Measurements from ENCODE around the gene MAT2B.

MAT2B gene

GRCh38 chr5:163532171-163533084 is 27.0 kb downstream of the MAT2B start:
- TF ChIP-seq FOXP2 (optimal IDR thresholded peaks at IDR 0.05; ENCODE audit: borderline replicate concordance, extremely low read depth, extremely low read length, insufficient read depth), result no peak
- no peak for TF ChIP-seq POLR2AphosphoS5 (IDR thresholded peaks at IDR 0.05; ENCODE audit: low read depth, low read length)
- TF ChIP-seq REST (IDR thresholded peaks at IDR 0.05; ENCODE audit: insufficient read depth in 1 of 2, low read depth in 2 of 2, low read length in 2 of 2), result no peak
- no peak for TF ChIP-seq SIN3A (IDR thresholded peaks at IDR 0.05; ENCODE audit: borderline replicate concordance, insufficient read depth, low read length)
- no peak for TF ChIP-seq TAF1 (IDR thresholded peaks at IDR 0.05; ENCODE audit: borderline replicate concordance, insufficient read depth, low read length)

DNA sequence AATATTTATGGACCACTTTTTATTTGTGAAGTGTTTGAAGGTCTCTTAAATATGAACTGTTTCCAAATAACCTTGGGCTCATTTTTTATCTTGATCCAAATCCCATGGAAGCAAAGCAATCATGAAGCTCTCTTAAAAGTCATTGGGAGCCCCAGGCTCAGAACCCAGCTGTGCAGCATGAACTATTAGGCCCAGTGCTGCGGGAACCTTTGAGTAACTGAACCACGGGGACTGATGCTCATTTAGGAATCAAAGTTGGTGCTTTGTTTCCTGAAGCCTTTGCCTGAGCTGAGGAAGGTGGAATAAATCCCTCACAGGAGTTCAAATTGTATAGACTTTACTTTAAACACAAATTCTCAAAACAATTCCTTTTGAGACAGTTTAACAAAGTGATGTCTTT is 27.8 kb downstream of the MAT2B start:
- TF ChIP-seq TAF1 (IDR thresholded peaks at IDR 0.05; ENCODE audit: borderline replicate concordance, insufficient read depth, low read length), result no peak
- no peak for TF ChIP-seq FOXP2 (optimal IDR thresholded peaks at IDR 0.05; ENCODE audit: borderline replicate concordance, extremely low read depth, extremely low read length, insufficient read depth)
- no peak for TF ChIP-seq POLR2AphosphoS5 (IDR thresholded peaks at IDR 0.05; ENCODE audit: low read depth, low read length)
- TF ChIP-seq SIN3A (IDR thresholded peaks at IDR 0.05; ENCODE audit: borderline replicate concordance, insufficient read depth, low read length), result no peak
- TF ChIP-seq REST (IDR thresholded peaks at IDR 0.05; ENCODE audit: insufficient read depth in 1 of 2, low read depth in 2 of 2, low read length in 2 of 2), result no peak

GRCh38 chr5:163534492-163535094 is 29.2 kb downstream of the MAT2B start:
- TF ChIP-seq FOXP2 (optimal IDR thresholded peaks at IDR 0.05; ENCODE audit: borderline replicate concordance, extremely low read depth, extremely low read length, insufficient read depth), result no peak
- no peak for TF ChIP-seq TAF1 (IDR thresholded peaks at IDR 0.05; ENCODE audit: borderline replicate concordance, insufficient read depth, low read length)
- TF ChIP-seq POLR2AphosphoS5 (IDR thresholded peaks at IDR 0.05; ENCODE audit: low read depth, low read length), result no peak
- no peak for TF ChIP-seq REST (IDR thresholded peaks at IDR 0.05; ENCODE audit: insufficient read depth in 1 of 2, low read depth in 2 of 2, low read length in 2 of 2)
- TF ChIP-seq SIN3A (IDR thresholded peaks at IDR 0.05; ENCODE audit: borderline replicate concordance, insufficient read depth, low read length), result no peak

GRCh38 chr5:163535290-163535689 is 29.9 kb downstream of the MAT2B start:
- TF ChIP-seq POLR2AphosphoS5 (IDR thresholded peaks at IDR 0.05; ENCODE audit: low read depth, low read length) (no peak), SIN3A (IDR thresholded peaks at IDR 0.05; ENCODE audit: borderline replicate concordance, insufficient read depth, low read length) (no peak), TAF1 (IDR thresholded peaks at IDR 0.05; ENCODE audit: borderline replicate concordance, insufficient read depth, low read length) (no peak), REST (IDR thresholded peaks at IDR 0.05; ENCODE audit: insufficient read depth in 1 of 2, low read depth in 2 of 2, low read length in 2 of 2) (no peak), FOXP2 (optimal IDR thresholded peaks at IDR 0.05; ENCODE audit: borderline replicate concordance, extremely low read depth, extremely low read length, insufficient read depth) (no peak)

All from PFSK-1 (cell line).